ENCODE results near the gene RFPL2.
"Not testable (repeated sequence)": the region's sequence is repeated elsewhere in the genome, so short reads cannot be mapped to it uniquely, and the experiment has no call there.

Gene RFPL2

DNA sequence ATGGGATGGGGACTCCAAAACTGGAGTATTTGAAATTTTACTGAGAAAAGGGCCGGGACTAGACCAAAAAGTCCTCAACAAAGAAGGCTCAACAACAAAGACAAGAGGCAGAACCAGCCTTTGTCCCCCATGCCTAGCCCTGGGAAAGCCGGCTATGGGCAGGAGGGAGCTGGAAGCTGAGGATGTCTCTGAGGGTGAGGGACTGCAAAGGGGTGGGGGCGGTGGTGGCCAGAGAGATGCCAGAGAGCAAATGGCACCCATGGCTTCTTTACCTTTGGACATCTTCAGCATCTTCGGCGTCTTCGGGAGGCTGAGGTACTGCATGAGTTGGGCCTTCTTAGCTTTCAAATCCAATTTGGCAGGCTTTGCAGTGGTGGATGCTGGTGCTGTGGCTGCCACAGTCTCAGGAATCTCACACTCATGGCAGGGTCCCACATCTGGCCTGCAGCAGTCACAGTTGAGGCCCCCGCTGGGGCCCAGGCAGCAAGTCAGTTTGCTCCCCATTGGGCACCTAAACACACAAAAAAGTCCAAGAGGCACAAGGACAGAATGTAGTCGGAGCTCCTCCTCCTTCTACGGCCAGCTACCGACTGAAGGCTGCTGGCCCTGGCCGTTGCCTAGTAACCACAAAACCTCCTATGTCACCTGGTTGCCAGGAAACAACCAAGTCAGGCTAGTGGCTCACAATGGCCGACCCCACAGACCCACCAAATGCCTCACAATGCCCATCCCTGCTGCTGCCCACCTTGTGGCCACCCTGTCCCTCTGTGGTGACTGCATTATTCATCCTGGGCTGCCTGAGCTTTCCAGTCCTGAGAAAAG lies 46.0 kb downstream of the RFPL2 start, which contains the start of gene C22orf42:
C22orf42 (minus strand) TSS at position 592 of the 822 bp plus-strand sequence; CDS start at position 504, 88 bp downstream.
- H3K36me3 ChIP-seq (ENCODE audit: control insufficient read depth, insufficient read depth, low read length) = no peaks in the 10 kb centered on the region
- H3K27me3 ChIP-seq (ENCODE audit: control insufficient read depth, insufficient read depth, low read length) = no peaks in the 10 kb centered on the region
- no peak within 1 kb of the TSS for H3K9ac ChIP-seq (ENCODE audit: low read length)
- no peak within 1 kb of the TSS for H3K27ac ChIP-seq (ENCODE audit: low read depth, low read length)
- H3K4me3 ChIP-seq (ENCODE audit: low read depth, low read length) = no peak within 1 kb of the TSS
- no peaks in the 10 kb centered on the region for H3K9me3 ChIP-seq (ENCODE audit: control insufficient read depth, insufficient read depth, low read depth, low read length)
- H3K4me1 ChIP-seq (ENCODE audit: control insufficient read depth, insufficient read depth, low read length) = peaks cover under 1% of the 10 kb centered on the region; the same call in 1 of the 2 replicates

DNA sequence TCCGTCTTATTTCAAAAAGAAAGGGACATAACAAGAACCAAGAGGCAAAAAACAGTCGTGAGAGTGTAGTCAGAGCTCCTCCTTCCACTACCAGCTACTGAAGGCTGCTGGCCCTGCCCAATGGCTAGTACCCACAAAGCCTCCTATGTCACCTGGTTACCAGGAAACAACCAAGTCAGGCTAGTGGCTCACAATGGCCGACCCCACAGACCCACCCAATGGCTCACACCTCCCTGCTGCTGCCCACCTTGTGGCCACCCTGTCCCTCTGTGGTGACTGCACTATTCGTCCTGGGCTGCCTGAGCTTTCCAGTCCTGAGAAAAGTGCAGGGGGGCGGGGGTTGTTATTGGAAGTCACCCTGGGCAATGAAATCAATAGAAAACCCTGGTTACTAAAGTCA lies 47.2 kb downstream of the RFPL2 start:
- H3K36me3 ChIP-seq (ENCODE audit: control insufficient read depth, insufficient read depth, low read length); H3K27me3 ChIP-seq (ENCODE audit: control insufficient read depth, insufficient read depth, low read length); H3K9ac ChIP-seq (ENCODE audit: low read length); H3K4me1 ChIP-seq (ENCODE audit: control insufficient read depth, insufficient read depth, low read length); H3K9me3 ChIP-seq (ENCODE audit: control insufficient read depth, insufficient read depth, low read depth, low read length); H3K27ac ChIP-seq (ENCODE audit: low read depth, low read length); H3K4me3 ChIP-seq (ENCODE audit: low read depth, low read length): not testable (repeated sequence)

DNA sequence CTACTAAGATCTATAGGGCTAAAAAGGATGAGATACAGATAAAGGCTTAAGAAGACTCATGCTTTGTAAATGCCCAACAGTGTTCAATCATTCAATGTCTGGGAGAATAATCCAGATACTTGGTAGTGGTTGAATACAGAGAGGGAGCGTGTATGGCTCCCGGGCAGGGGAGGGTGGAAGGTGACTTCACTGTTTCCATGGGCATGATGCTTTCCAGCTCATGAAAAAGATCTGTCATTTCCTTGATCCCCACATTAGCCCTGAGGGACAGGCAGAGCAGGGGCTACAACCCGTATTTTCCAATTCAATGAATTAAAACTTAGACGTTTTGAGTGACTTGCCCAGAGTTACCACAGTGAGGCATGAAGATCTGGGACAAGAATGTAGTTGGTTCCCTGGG lies 50.1 kb downstream of the RFPL2 start:
- H3K9me3 ChIP-seq (ENCODE audit: control insufficient read depth, insufficient read depth, low read depth, low read length); H3K9ac ChIP-seq (ENCODE audit: low read length); H3K27ac ChIP-seq (ENCODE audit: low read depth, low read length); H3K36me3 ChIP-seq (ENCODE audit: control insufficient read depth, insufficient read depth, low read length); H3K27me3 ChIP-seq (ENCODE audit: control insufficient read depth, insufficient read depth, low read length); H3K4me1 ChIP-seq (ENCODE audit: control insufficient read depth, insufficient read depth, low read length); H3K4me3 ChIP-seq (ENCODE audit: low read depth, low read length): not testable (repeated sequence)

DNA sequence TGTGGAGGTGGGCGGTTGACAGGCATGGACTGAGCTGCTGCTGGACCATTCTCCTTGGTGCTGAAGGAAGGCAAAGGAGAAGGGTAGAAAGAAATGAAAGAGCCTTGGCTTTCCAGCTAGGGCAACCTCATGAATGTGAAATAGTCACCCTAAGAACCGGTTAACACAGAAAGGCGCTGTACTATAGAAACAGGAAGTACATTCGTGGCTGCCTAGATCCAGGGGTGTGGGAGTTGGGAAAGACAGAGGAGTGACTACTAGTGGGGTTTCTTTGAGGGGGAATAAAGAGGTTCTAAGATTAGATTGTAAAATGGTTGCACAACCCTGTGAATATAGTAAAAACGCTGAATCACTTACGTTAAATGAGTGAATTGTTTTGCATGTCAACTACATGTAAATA lies 53.2 kb downstream of the RFPL2 start:
- not testable (repeated sequence) for H3K27me3 ChIP-seq (ENCODE audit: control insufficient read depth, insufficient read depth, low read length); H3K4me3 ChIP-seq (ENCODE audit: low read depth, low read length); H3K27ac ChIP-seq (ENCODE audit: low read depth, low read length); H3K9ac ChIP-seq (ENCODE audit: low read length); H3K4me1 ChIP-seq (ENCODE audit: control insufficient read depth, insufficient read depth, low read length); H3K36me3 ChIP-seq (ENCODE audit: control insufficient read depth, insufficient read depth, low read length); H3K9me3 ChIP-seq (ENCODE audit: control insufficient read depth, insufficient read depth, low read depth, low read length)

DNA sequence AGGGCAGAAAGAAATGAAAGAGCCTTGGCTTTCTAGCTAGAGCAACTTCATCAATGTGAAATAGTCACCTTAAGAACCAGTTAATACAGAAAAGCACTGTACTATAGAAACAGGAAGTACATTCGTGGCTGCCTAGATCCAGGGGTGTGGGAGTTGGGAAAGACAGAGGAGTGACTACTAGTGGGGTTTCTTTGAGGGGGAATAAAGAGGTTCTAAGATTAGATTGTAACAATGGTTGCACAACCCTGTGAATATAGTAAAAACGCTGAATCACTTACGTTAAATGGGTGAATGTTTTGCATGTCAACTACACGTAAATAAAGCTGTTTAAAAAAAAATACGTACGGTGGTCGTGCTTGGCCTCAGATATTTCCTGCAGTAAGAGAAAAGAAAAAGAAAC lies 54.2 kb downstream of the RFPL2 start:
- not testable (repeated sequence) for H3K36me3 ChIP-seq (ENCODE audit: control insufficient read depth, insufficient read depth, low read length); H3K4me1 ChIP-seq (ENCODE audit: control insufficient read depth, insufficient read depth, low read length); H3K9me3 ChIP-seq (ENCODE audit: control insufficient read depth, insufficient read depth, low read depth, low read length); H3K9ac ChIP-seq (ENCODE audit: low read length); H3K4me3 ChIP-seq (ENCODE audit: low read depth, low read length); H3K27ac ChIP-seq (ENCODE audit: low read depth, low read length); H3K27me3 ChIP-seq (ENCODE audit: control insufficient read depth, insufficient read depth, low read length)

DNA sequence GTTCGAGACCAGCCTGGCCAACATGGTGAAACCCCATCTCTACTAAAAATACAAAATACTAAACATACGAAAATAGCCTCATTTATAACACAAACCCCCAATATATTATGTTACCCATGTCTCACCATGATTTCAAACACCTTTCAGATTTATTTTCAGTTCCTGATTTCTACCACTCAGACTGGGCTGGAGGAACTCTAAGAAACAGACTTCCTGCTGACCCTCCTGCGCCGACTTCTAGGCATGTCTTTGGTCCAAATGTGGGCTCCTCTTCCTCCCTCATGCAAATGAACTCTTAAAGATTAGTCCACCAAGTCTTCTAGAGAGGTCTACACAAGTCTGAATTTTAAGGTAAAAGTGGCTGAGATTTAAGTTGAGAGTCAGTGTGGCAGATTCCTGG lies 56.5 kb downstream of the RFPL2 start:
- H3K9me3 ChIP-seq (ENCODE audit: control insufficient read depth, insufficient read depth, low read depth, low read length); H3K9ac ChIP-seq (ENCODE audit: low read length); H3K27me3 ChIP-seq (ENCODE audit: control insufficient read depth, insufficient read depth, low read length); H3K36me3 ChIP-seq (ENCODE audit: control insufficient read depth, insufficient read depth, low read length); H3K27ac ChIP-seq (ENCODE audit: low read depth, low read length); H3K4me1 ChIP-seq (ENCODE audit: control insufficient read depth, insufficient read depth, low read length); H3K4me3 ChIP-seq (ENCODE audit: low read depth, low read length): not testable (repeated sequence)

DNA sequence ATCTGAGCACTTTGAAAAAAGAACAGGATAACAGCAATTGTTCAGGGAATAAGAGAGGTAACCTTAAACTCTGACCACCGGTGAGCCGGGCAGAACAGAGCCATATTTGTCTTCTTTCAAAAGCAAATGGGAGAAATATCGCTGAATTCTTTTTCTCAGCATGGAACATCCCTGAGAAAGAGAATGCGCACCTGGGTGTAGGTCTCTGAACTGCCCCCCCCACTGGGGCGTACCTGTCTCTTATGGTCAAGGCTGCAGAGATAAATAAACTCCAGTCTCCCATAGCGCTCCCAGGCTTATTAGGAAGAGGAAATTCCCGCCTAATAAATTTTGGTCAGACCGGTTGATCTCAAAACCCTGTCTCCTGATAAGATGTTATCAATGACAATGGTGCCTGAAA lies 57.7 kb downstream of the RFPL2 start:
- H3K9me3 ChIP-seq (ENCODE audit: control insufficient read depth, insufficient read depth, low read depth, low read length); H3K4me3 ChIP-seq (ENCODE audit: low read depth, low read length); H3K4me1 ChIP-seq (ENCODE audit: control insufficient read depth, insufficient read depth, low read length); H3K27ac ChIP-seq (ENCODE audit: low read depth, low read length); H3K27me3 ChIP-seq (ENCODE audit: control insufficient read depth, insufficient read depth, low read length); H3K36me3 ChIP-seq (ENCODE audit: control insufficient read depth, insufficient read depth, low read length); H3K9ac ChIP-seq (ENCODE audit: low read length): not testable (repeated sequence)

DNA sequence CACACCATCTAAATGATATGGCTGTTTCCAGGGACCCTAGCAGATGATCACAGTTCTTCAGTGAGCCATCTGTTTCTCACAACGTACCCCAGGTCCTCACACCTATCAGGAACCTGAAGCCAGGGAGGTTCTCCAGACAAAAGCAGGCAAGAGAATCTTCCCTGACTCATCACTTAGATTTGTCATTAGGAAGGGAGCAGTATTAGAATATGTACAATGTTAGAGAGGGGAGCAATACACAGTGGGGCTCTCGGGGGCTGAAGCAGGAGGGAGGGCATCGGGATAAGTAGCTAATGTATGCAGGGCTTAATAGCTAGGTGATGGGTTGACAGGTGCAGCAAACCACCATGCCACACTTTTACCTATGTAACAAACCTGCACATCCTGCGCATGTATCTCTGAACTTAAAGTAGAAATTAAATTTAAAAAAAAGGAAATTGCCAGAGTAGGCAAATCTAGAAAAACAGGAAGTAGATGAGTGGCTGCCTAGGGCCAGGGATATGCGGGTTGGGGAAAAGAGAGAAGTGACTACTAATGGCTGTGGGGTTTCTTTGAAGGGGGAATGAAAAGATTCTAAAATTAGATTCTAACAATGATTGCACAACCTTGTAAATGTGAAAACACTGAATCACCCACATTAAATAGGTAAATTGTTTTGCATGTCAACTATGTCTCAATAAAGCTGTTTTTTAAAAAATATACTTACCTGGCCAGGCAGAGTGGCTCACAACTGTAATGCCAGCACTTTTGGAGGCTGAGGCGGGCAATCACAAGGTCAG lies 60.2 kb downstream of the RFPL2 start:
- no peaks in the 10 kb centered on the region for H3K27me3 ChIP-seq (ENCODE audit: control insufficient read depth, insufficient read depth, low read length)
- H3K27ac ChIP-seq (ENCODE audit: low read depth, low read length) = no peak overlapping the region
- no peaks in the 10 kb centered on the region for H3K36me3 ChIP-seq (ENCODE audit: control insufficient read depth, insufficient read depth, low read length)
- H3K9me3 ChIP-seq (ENCODE audit: control insufficient read depth, insufficient read depth, low read depth, low read length) = no peaks in the 10 kb centered on the region
- H3K9ac ChIP-seq (ENCODE audit: low read length) = no peak overlapping the region
- no peaks in the 10 kb centered on the region for H3K4me1 ChIP-seq (ENCODE audit: control insufficient read depth, insufficient read depth, low read length)
- no peak overlapping the region for H3K4me3 ChIP-seq (ENCODE audit: low read depth, low read length)

DNA sequence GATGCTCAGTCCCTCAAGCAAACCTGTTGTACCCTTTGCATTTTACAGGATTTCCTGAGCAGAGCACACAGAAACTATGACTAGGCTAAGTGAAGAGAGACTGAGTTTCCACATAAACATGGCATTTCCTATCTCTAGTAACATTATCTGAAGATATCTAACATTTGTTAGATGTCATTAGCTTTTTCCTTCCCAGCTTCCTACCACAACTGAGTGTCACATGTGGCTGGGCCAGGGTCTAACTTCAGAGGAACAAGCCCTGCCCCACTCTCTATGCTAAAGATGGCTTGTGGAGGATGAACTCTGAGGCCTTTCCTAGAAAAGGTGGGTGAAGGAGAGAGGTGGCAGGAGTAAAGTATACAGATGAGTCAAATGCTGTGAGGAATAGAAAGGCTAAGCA lies 62.3 kb downstream of the RFPL2 start:
- H3K4me3 ChIP-seq (ENCODE audit: low read depth, low read length) = no peak overlapping the region
- H3K36me3 ChIP-seq (ENCODE audit: control insufficient read depth, insufficient read depth, low read length) = no peaks in the 10 kb centered on the region
- H3K9me3 ChIP-seq (ENCODE audit: control insufficient read depth, insufficient read depth, low read depth, low read length) = no peaks in the 10 kb centered on the region
- no peak overlapping the region for H3K9ac ChIP-seq (ENCODE audit: low read length)
- no peak overlapping the region for H3K27ac ChIP-seq (ENCODE audit: low read depth, low read length)
- H3K27me3 ChIP-seq (ENCODE audit: control insufficient read depth, insufficient read depth, low read length) = no peaks in the 10 kb centered on the region
- no peaks in the 10 kb centered on the region for H3K4me1 ChIP-seq (ENCODE audit: control insufficient read depth, insufficient read depth, low read length)

DNA sequence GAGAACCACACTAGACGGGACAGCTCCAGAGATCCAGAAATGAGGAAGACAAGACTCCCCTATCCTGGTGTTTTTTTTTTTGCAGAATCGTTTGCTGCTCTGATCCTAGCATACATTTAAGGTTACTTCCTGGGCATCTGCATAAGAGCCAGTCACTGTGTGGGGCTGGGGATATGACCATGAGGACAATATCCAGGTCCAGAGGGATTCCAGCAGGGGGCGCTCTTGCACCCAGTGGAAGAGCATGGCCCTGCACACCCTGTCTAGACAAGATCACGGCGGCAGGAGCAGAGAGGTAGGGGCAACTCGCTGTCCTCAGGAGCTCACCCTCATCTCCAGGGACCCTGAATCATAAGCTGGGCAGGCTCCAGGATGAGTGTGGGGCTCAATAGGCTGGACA lies 64.2 kb downstream of the RFPL2 start:
- not testable (repeated sequence) for H3K27ac ChIP-seq (ENCODE audit: low read depth, low read length); H3K9me3 ChIP-seq (ENCODE audit: control insufficient read depth, insufficient read depth, low read depth, low read length); H3K4me1 ChIP-seq (ENCODE audit: control insufficient read depth, insufficient read depth, low read length); H3K9ac ChIP-seq (ENCODE audit: low read length); H3K27me3 ChIP-seq (ENCODE audit: control insufficient read depth, insufficient read depth, low read length); H3K36me3 ChIP-seq (ENCODE audit: control insufficient read depth, insufficient read depth, low read length); H3K4me3 ChIP-seq (ENCODE audit: low read depth, low read length)
